Tibial nerve (tissue), 4 donors: ENCODE measurements around the gene RGS6. TPM values are rescaled to one million over a fixed set of nuclear protein-coding genes. Genes with fewer than 3 reads are reported as not detected.

Experiments used
- DNase-seq, 2 donors: peaks; one replicate each; pipeline ENCODE4 v3.0.0-alpha.2; 2019; ENCODE audit warnings: low spot score in 2 of 2
- H3K27ac ChIP-seq, 4 donors: fragments of 200-600 bp; sonication (generic) in 3 of 4; one replicate each; pipeline ENCODE4 v1.5.1; 2017 to 2019; ENCODE audit warnings: mild to moderate bottlenecking in 1 of 4
- H3K27me3 ChIP-seq, 2 donors: fragments of 200-600 bp; sonication (generic) in 1 of 2; one replicate each; pipeline versions ENCODE4 v1.5.1 to v1.6.0; 2017 to 2019
- H3K36me3 ChIP-seq, 3 donors: fragments of 200-600 bp; sonication (generic); one replicate each; pipeline ENCODE4 v1.5.1; 2018 to 2019
- H3K4me1 ChIP-seq, 4 donors: fragments of 200-600 bp; sonication (generic) in 3 of 4; one replicate each; pipeline ENCODE4 v1.5.1; 2017 to 2019
- H3K4me3 ChIP-seq, 4 donors: fragments of 200-600 bp; sonication (generic) in 3 of 4; one replicate each; pipeline ENCODE4 v1.5.1; 2017 to 2019; ENCODE audit warnings: mild to moderate bottlenecking in 1 of 4, moderate library complexity in 1 of 4
- H3K9me3 ChIP-seq, 4 donors: fragments of 200-600 bp; sonication (generic) in 3 of 4; one replicate each; pipeline ENCODE4 v1.5.1; 2017 to 2019
- CTCF ChIP-seq, 5 experiments: fragments of 200-600 bp in 3 of 5; fragments of 450-650 bp in 2 of 5; sonication (generic) in 3 of 5; IDR thresholded peaks; one replicate each; pipeline ENCODE4 v1.5.1; 2016 to 2019; ENCODE audit warnings: antibody characterized with exemption in 5 of 5, mild to moderate bottlenecking in 3 of 5, moderate library complexity in 2 of 5
- EP300 ChIP-seq, 2 donors: sonication (generic); formaldehyde crosslinking; IDR thresholded peaks; one replicate each; pipeline ENCODE4 v1.6.1; 2017; ENCODE audit warnings: antibody characterized with exemption in 2 of 2, mild to moderate bottlenecking in 1 of 2
- POLR2A ChIP-seq, 2 donors: fragments of 450-650 bp; IDR thresholded peaks; one replicate each; pipeline ENCODE4 v1.6.1; 2017; ENCODE audit warnings: antibody characterized with exemption in 2 of 2, mild to moderate bottlenecking in 2 of 2, moderate library complexity in 2 of 2
- WGBS, 2 donors: methylation state at CpG; one replicate each; pipeline ENCODE4 v1.1.5; 2018; 5-methylcytosine and 5-hydroxymethylcytosine counted together
- total RNA-seq, 4 donors: library from RNA; depleted of rRNA; stranded (reverse); fragments of >200 nt; gene quantifications; one replicate each; pipeline ENCODE4 v1.1.0, GENCODE V29; 2016

RGS6 gene
- total RNA-seq, 4 donors from 2014 or later: 43.5 to 67.2 (median 54.7) TPM

DNA sequence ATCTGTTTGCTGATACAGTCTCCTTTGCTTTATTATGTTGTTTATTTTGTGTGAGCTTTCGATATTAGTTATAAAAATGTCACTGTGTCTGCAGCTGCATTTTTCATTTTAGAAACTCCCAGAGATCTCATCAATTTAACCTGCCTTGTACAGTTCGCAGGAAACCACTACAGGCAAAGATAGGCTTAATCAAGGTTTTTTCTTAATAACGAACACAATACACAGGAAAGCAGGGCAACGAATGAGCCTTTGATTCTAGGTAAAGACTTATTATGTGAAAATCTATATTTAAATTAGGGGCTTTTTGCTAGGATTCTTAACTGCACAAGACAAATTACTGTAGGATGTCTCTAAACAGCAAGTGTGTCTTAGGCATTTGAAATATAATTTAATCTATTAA, 191.9 kb downstream of the RGS6 start:
- WGBS, 2 donors: 63 to 77% methylated on average over 4 of the region's 4 CpGs
- DNase-seq: no peak
- peaks cover 0 to 6% (median 0%) of the 10 kb centered on the region in 4 donors for H3K9me3 ChIP-seq
- H3K27ac ChIP-seq: no peak overlapping the region
- no peak for TF ChIP-seq POLR2A (IDR thresholded peaks at IDR 0.05)
- TF ChIP-seq EP300 (IDR thresholded peaks at IDR 0.05): no peak
- TF ChIP-seq CTCF (IDR thresholded peaks at IDR 0.05): no peak
- no peak overlapping the region for H3K4me3 ChIP-seq
- H3K36me3 ChIP-seq: no peaks in the 10 kb centered on the region
- H3K27me3 ChIP-seq: no peaks in the 10 kb centered on the region
- peaks cover 0 to 1% (median 0%) of the 10 kb centered on the region in 4 donors for H3K4me1 ChIP-seq

GRCh38 chr14:72126091-72126490, 193.9 kb downstream of the RGS6 start:
- DNase-seq: no peak
- no peaks in the 10 kb centered on the region for H3K27me3 ChIP-seq
- no peak overlapping the region for H3K4me3 ChIP-seq
- 91 to 100% methylated on average over 1 of the region's 1 CpG for WGBS, 2 donors
- no peaks in the 10 kb centered on the region for H3K4me1 ChIP-seq
- TF ChIP-seq POLR2A (IDR thresholded peaks at IDR 0.05) (no peak), CTCF (IDR thresholded peaks at IDR 0.05) (no peak)
- no peaks in the 10 kb centered on the region for H3K36me3 ChIP-seq
- peaks cover 0 to 6% (median 0%) of the 10 kb centered on the region in 4 donors for H3K9me3 ChIP-seq
- H3K27ac ChIP-seq: no peak overlapping the region

GRCh38 chr14:72126561-72126960, 194.3 kb downstream of the RGS6 start:
- no peaks in the 10 kb centered on the region for H3K27me3 ChIP-seq
- WGBS, 2 donors: 80 to 84% methylated on average over 2 of the region's 2 CpGs
- peaks cover 0 to 6% (median 0%) of the 10 kb centered on the region in 4 donors for H3K9me3 ChIP-seq
- TF ChIP-seq EP300 (IDR thresholded peaks at IDR 0.05) (no peak), POLR2A (IDR thresholded peaks at IDR 0.05) (no peak), CTCF (IDR thresholded peaks at IDR 0.05) (no peak)
- no peaks in the 10 kb centered on the region for H3K4me1 ChIP-seq
- H3K36me3 ChIP-seq: no peaks in the 10 kb centered on the region
- no peak overlapping the region for H3K4me3 ChIP-seq
- DNase-seq: no peak
- H3K27ac ChIP-seq: no peak overlapping the region

DNA sequence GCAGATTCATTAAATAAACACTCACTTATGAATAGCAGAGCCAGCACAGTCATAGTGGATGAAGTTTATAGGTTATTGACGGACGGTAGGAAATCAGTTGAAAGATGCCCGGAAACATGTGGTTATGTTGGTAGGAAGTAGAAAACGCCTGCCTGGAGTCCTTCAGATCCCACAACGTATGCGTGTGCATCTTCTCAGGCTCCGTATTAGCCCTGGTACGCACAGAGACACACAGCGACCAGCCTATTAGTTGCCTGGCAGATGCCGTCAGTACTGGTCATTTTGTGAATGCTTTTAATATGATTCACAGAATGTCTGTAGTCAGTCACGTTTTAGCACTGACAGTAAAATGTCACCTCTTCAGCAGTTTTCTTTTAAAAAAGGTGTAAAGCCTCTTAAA, 196.4 kb downstream of the RGS6 start:
- DNase-seq: no peak
- no peak for TF ChIP-seq POLR2A (IDR thresholded peaks at IDR 0.05)
- TF ChIP-seq EP300 (IDR thresholded peaks at IDR 0.05): no peak
- no peak for TF ChIP-seq CTCF (IDR thresholded peaks at IDR 0.05)
- 76 to 77% methylated on average over 11 of the region's 11 CpGs for WGBS, 2 donors
- no peak overlapping the region for H3K4me3 ChIP-seq
- no peaks in the 10 kb centered on the region for H3K4me1 ChIP-seq
- H3K27me3 ChIP-seq: no peaks in the 10 kb centered on the region
- no peaks in the 10 kb centered on the region for H3K36me3 ChIP-seq
- no peak overlapping the region for H3K27ac ChIP-seq
- H3K9me3 ChIP-seq: peaks cover 0 to 6% (median 0%) of the 10 kb centered on the region in 4 donors

DNA sequence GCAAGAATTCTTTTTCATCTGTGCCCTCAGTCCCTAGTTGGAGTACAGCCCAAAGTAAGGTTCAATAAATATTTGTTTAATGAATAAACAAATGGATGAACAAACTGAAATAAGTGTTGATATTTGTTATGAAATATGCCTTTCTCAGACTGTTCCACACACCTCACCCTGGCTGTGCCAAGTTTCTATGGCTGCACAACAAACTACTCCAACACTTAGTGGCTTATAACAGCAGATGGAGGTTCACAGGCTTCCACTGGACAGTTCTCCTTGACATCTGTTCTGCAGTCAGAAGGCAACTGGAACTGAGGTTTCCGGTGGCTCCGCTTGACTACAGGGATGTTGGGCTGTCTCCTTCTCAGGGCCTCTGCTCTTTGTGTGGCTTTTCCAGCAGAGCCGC, 197.1 kb downstream of the RGS6 start:
- TF ChIP-seq POLR2A (IDR thresholded peaks at IDR 0.05): no peak
- no peak for TF ChIP-seq EP300 (IDR thresholded peaks at IDR 0.05)
- no peak for TF ChIP-seq CTCF (IDR thresholded peaks at IDR 0.05)
- no peak overlapping the region for H3K27ac ChIP-seq
- no peaks in the 10 kb centered on the region for H3K4me1 ChIP-seq
- peaks cover 0 to 6% (median 0%) of the 10 kb centered on the region in 4 donors for H3K9me3 ChIP-seq
- H3K36me3 ChIP-seq: no peaks in the 10 kb centered on the region
- no peak overlapping the region for H3K4me3 ChIP-seq
- WGBS, 2 donors: 92 to 97% methylated on average over 3 of the region's 3 CpGs
- no peaks in the 10 kb centered on the region for H3K27me3 ChIP-seq
- DNase-seq: no peak
